HepG2 (cell line): ENCODE measurements around the gene SVOP. TPM values are rescaled to one million over a fixed set of nuclear protein-coding genes. Genes with fewer than 3 reads are reported as not detected.
A peak's percentile ranks its signal among the peaks of the same experiment; 100 is the strongest.

Experiments
- ATAC-seq: fragments of 200-7000 bp; cut with Tn5 transposase; 3 replicates; pipeline ENCODE4 v1.9.1; 2020; ENCODE audit warnings: mild to moderate bottlenecking, moderate library complexity
- BruUV-seq: library from RNA; stranded (reverse); fragments of 400-500 nt; replicated peaks from 2 replicates; lab custom pipeline; 2021; lab: Mats Ljungman, UMichigan
- CTCF ChIA-PET: fragments of 300-600 bp; formaldehyde crosslinking; extraction: SDS; loops from one replicate; lab custom pipeline; 2021; ENCODE audit warnings: low total read pairs, inconsistent platforms, low intra/inter-chr PET ratio; lab: Yijun Ruan, JAX
- POLR2A ChIA-PET: fragments of 350-600 bp; sonication (Branson Sonifier 250); formaldehyde crosslinking; loops from one replicate; lab custom pipeline; 2020; ENCODE audit warnings: antibody characterized with exemption, inconsistent platforms; lab: Yijun Ruan, JAX
- DNase-seq: peaks from one replicate; pipeline ENCODE4 v3.0.0-alpha.2; 2015; ENCODE audit warnings: low spot score
- FAIRE-seq: peaks from 3 replicates; lab custom pipeline; 2011; peaks lifted over from hg19 to GRCh38; lab: Jason Lieb, UNC
- H2AFZ ChIP-seq: one replicate; pipeline ENCODE4 v1.6.1; 2011; ENCODE audit warnings: low read length, inconsistent platforms
- H3K27ac ChIP-seq: fragments of 300-600 bp; 3 replicates; pipeline ENCODE4 v1.8.0; 2011; ENCODE audit warnings: mixed run types, mild to moderate bottlenecking, mixed read lengths, low read length, inconsistent platforms; ENCODE audit not compliant: insufficient read depth; ENCODE audit errors: extremely low read length
- H3K27me3 ChIP-seq, 2 experiments: fragments of 200-600 bp in 1 of 2; 2 replicates in 1 of 2; 3 replicates in 1 of 2; pipeline versions ENCODE4 v1.6.0 to v1.8.0; 2011; ENCODE audit warnings: low read length in 2 of 2, mild to moderate bottlenecking in 2 of 2, moderate library complexity in 2 of 2, inconsistent platforms in 1 of 2; ENCODE audit not compliant: insufficient read depth in 2 of 2, control insufficient read depth in 1 of 2
- H3K36me3 ChIP-seq, 2 experiments: fragments of 200-600 bp in 1 of 2; replicated peaks in 1 of 2; 2 replicates in 1 of 2; 3 replicates in 1 of 2; pipeline versions ENCODE4 v1.5.1 to v1.8.0; 2011; ENCODE audit warnings: low read length in 2 of 2, inconsistent platforms in 1 of 2; ENCODE audit not compliant: insufficient read depth in 2 of 2, control insufficient read depth in 1 of 2
- H3K4me1 ChIP-seq: 2 replicates; pipeline ENCODE4 v1.5.1; 2012; ENCODE audit warnings: low read length, inconsistent platforms; ENCODE audit not compliant: insufficient read depth
- H3K4me2 ChIP-seq: 2 replicates; pipeline ENCODE4 v1.6.0; 2011; ENCODE audit warnings: low read depth, low read length, inconsistent platforms
- H3K4me3 ChIP-seq, 3 experiments: fragments of 200-600 bp in 1 of 3; sonication (generic), shearing (Covaris generic) in 1 of 3; replicated peaks in 1 of 3; 2 replicates each; pipeline ENCODE4 v1.5.1; 2011 to 2016; ENCODE audit warnings: low read length in 3 of 3, inconsistent platforms in 2 of 3, low read depth in 2 of 3, mild to moderate bottlenecking in 2 of 3, control low read depth in 1 of 3, mixed read lengths in 1 of 3; ENCODE audit not compliant: insufficient read depth in 1 of 3
- H3K79me2 ChIP-seq: one replicate; pipeline ENCODE4 v1.6.1; 2011; ENCODE audit warnings: low read length, inconsistent platforms; ENCODE audit not compliant: insufficient read depth
- H3K9ac ChIP-seq: 2 replicates; pipeline ENCODE4 v1.6.0; 2011; ENCODE audit warnings: mild to moderate bottlenecking, low read depth, low read length, inconsistent platforms; ENCODE audit not compliant: insufficient read depth
- H3K9me3 ChIP-seq: 2 replicates; pipeline ENCODE4 v1.5.1; 2012; ENCODE audit warnings: mild to moderate bottlenecking, low read length
- H4K20me1 ChIP-seq: 2 replicates; pipeline ENCODE4 v1.6.0; 2011; ENCODE audit warnings: inconsistent platforms, mild to moderate bottlenecking, low read length, moderate library complexity; ENCODE audit not compliant: insufficient read depth
- E2F5 ChIP-seq: sonication (generic); formaldehyde crosslinking; conservative IDR thresholded peaks from 2 replicates; pipeline ENCODE4 v1.4.0; 2020; ENCODE audit warnings: missing genetic modification reagents
- FOSL1 ChIP-seq: sonication (generic); formaldehyde crosslinking; IDR thresholded peaks from 2 replicates; pipeline ENCODE4 v1.9.0; 2021; ENCODE audit warnings: missing genetic modification reagents, borderline replicate concordance
- FOXA3 ChIP-seq: IDR thresholded peaks from 2 replicates; pipeline ENCODE4 v1.6.1; 2016; ENCODE audit warnings: missing genetic modification reagents, missing compliant biosample characterization
- IRF2 ChIP-seq: IDR thresholded peaks from 2 replicates; pipeline ENCODE4 v1.6.1; 2018; ENCODE audit warnings: missing genetic modification reagents, missing compliant biosample characterization
- JDP2 ChIP-seq: sonication (generic); formaldehyde crosslinking; IDR thresholded peaks from 2 replicates; pipeline ENCODE4 v1.8.1; 2022; ENCODE audit warnings: missing genetic modification reagents, borderline replicate concordance
- KAT7 ChIP-seq: IDR thresholded peaks from 2 replicates; pipeline ENCODE4 v1.6.1; 2018; ENCODE audit warnings: borderline replicate concordance, missing compliant biosample characterization
- KLF9 ChIP-seq: IDR thresholded peaks from 2 replicates; pipeline ENCODE4 v1.6.1; 2016; ENCODE audit warnings: low read depth
- LRRFIP1 ChIP-seq: sonication (generic); formaldehyde crosslinking; conservative IDR thresholded peaks from 2 replicates; pipeline ENCODE4 v1.4.0; 2020; ENCODE audit warnings: missing genetic modification reagents
- ONECUT2 ChIP-seq: sonication (generic); formaldehyde crosslinking; IDR thresholded peaks from 2 replicates; pipeline ENCODE4 v1.4.0; 2020; ENCODE audit warnings: missing genetic modification reagents
- PCBP1 ChIP-seq: fragments of 200-400 bp; formaldehyde crosslinking; IDR thresholded peaks from 2 replicates; pipeline ENCODE4 v1.6.1; 2017; ENCODE audit warnings: mild to moderate bottlenecking, low read depth, low read length, borderline replicate concordance
- POLR2AphosphoS2 ChIP-seq: IDR thresholded peaks from 2 replicates; pipeline ENCODE4 v1.6.1; 2011; ENCODE audit warnings: low read depth, low read length, improper control_type of control experiment
- REL ChIP-seq: sonication (generic); formaldehyde crosslinking; conservative IDR thresholded peaks from 2 replicates; pipeline ENCODE4 v1.8.0; 2022; ENCODE audit warnings: mild to moderate bottlenecking, missing genetic modification reagents, moderate library complexity
- ZBTB49 ChIP-seq: sonication (generic); formaldehyde crosslinking; IDR thresholded peaks from 2 replicates; pipeline ENCODE4 v1.4.0; 2020; ENCODE audit warnings: missing genetic modification reagents, borderline replicate concordance
- ZEB1 ChIP-seq: IDR thresholded peaks from 2 replicates; pipeline ENCODE4 v1.6.1; 2012; ENCODE audit warnings: mild to moderate bottlenecking, low read depth, inconsistent platforms; ENCODE audit not compliant: insufficient replicate concordance
- ZKSCAN8 ChIP-seq: IDR thresholded peaks from 2 replicates; pipeline ENCODE4 v1.6.1; 2016; ENCODE audit warnings: borderline replicate concordance, missing genetic modification reagents, missing compliant biosample characterization
- ZNF160 ChIP-seq: sonication (generic); formaldehyde crosslinking; IDR thresholded peaks from 2 replicates; pipeline ENCODE4 v1.8.0; 2022; ENCODE audit warnings: mild to moderate bottlenecking, inconsistent platforms, missing genetic modification reagents
- ZNF552 ChIP-seq: sonication (generic); formaldehyde crosslinking; IDR thresholded peaks from 2 replicates; pipeline ENCODE4 v1.9.0; 2022; ENCODE audit warnings: missing genetic modification reagents, mild to moderate bottlenecking, borderline replicate concordance
- ZNF567 ChIP-seq: sonication (generic); formaldehyde crosslinking; IDR thresholded peaks from 2 replicates; pipeline ENCODE4 v1.8.1; 2023; ENCODE audit warnings: mild to moderate bottlenecking, missing genetic modification reagents, borderline replicate concordance
- WGBS: methylation state at CpG from one replicate; pipeline ENCODE4 v1.1.6; 2017; ENCODE audit warnings: low lambda C conversion rate; 5-methylcytosine and 5-hydroxymethylcytosine counted together
- in situ Hi-C: cut with HindIII; loops from 2 replicates; pipeline ENCODE4 v1.10.0; 2017; ENCODE audit warnings: low pct_unique_long_range_greater_than_20kb; ENCODE audit not compliant: extremely low pct_ligation_motif_present
- intact Hi-C: fragments of 100-400 bp; cut with micrococcal nuclease; formaldehyde crosslinking; loops from one replicate; pipeline ENCODE4 v1.10.0; 2022; ENCODE audit not compliant: unreplicated experiment
- polyA plus RNA-seq, 8 experiments: library from polyadenylated mRNA; depleted of rRNA in 3 of 8; stranded (reverse) in 7 of 8; unstranded in 1 of 8; fragments of >200 nt; fragmentation: Illumina TruSeq in 4 of 8; extraction: Trizol in 4 of 8; gene quantifications; 2 replicates each; pipeline versions ENCODE4 v1.2.1 to v1.2.3, GENCODE V29; 2011 to 2016; ENCODE audit warnings: low read depth in 4 of 8, missing spikeins in 1 of 8, mixed read lengths in 1 of 8; ENCODE audit not compliant: insufficient read depth in 1 of 8
- total RNA-seq, 5 experiments: library from RNA; depleted of rRNA; stranded (reverse); fragments of >200 nt; fragmentation: Illumina TruSeq; extraction: Trizol; gene quantifications; 2 replicates each; pipeline ENCODE4 v1.2.3, GENCODE V29; 2016; ENCODE audit warnings: low read depth in 1 of 5

SVOP gene
- total and polyA plus RNA-seq, 2 of the 13 experiments (the other 11 are each of a cell fraction or from before 2014, with no cell fraction given), result not detected

- POLR2A ChIA-PET, result no interaction called here
- H3K4me3 ChIP-seq, result peak overlapping the region in 1 of 3 experiments; percentile 47; a peak in 1 of 6 replicates
- no peak for TF ChIP-seq REL
- no peak for TF ChIP-seq JDP2 (CRISPR knock-in tag)
- no peak for TF ChIP-seq ZKSCAN8 (CRISPR knock-in tag)
- TF ChIP-seq ZNF552 (CRISPR knock-in tag), result no peak
- no peak for TF ChIP-seq FOSL1
- TF ChIP-seq ZBTB49, result no peak
- no peak for TF ChIP-seq ZNF160 (CRISPR knock-in tag)
- no peak for TF ChIP-seq KAT7 (CRISPR knock-in tag)
- no peak for TF ChIP-seq PCBP1
- peak; percentile 35 for TF ChIP-seq ZEB1
- no peak for TF ChIP-seq POLR2AphosphoS2
- TF ChIP-seq FOXA3 (CRISPR knock-in tag), result peak; percentile 42; the same call in 1 of the 2 replicates
- TF ChIP-seq ONECUT2 (CRISPR knock-in tag), result peak; percentile 78
- 0 out of 2 replicates have a peak, but pooled peaks have one; percentile 47 for TF ChIP-seq IRF2 (CRISPR knock-in tag)
- no peak for TF ChIP-seq LRRFIP1 (CRISPR knock-in tag)
- no peak for TF ChIP-seq E2F5 (CRISPR knock-in tag)
- no peak for TF ChIP-seq ZNF567 (CRISPR knock-in tag)
- no peak for TF ChIP-seq KLF9 (CRISPR knock-in tag)
Observed at GRCh38 chr12:108950991-108951739, 69.7 kb downstream of the SVOP start.

More at GRCh38 chr12:108950991-108951739, 69.7 kb downstream of the SVOP start:
- Histone ChIP-seq H3K4me2 (peak overlapping the region; percentile 84), H3K79me2 (no peaks in the 10 kb centered on the region), H3K27me3 (no peaks in the 10 kb centered on the region; a peak in 1 of 5 replicates), H3K9ac (peak overlapping the region; percentile 35; the same call in 1 of the 2 replicates), H3K4me1 (peaks cover 20% of the 10 kb centered on the region), H4K20me1 (no peaks in the 10 kb centered on the region), H2AFZ (peak overlapping the region; percentile 98), H3K36me3 (no peaks in the 10 kb centered on the region), H3K27ac (no peak overlapping the region), H3K9me3 (peaks cover 8% of the 10 kb centered on the region; the same call in 1 of the 2 replicates)
- CTCF ChIA-PET, result interaction anchor here (0.7 to 1.4 kb wide), 3 partner anchors 66 to 286 kb away, joined by 3 to 16 read pairs (median 10); partner anchors contain the start of gene ALKBH2
- FAIRE-seq (peak; percentile 82), DNase-seq (peak; percentile 60), ATAC-seq (peak; percentile 85)
- BruUV-seq, result no TSS peak
- in situ Hi-C loops (loop anchor here (5.0 kb wide), 1 partner anchor 141 kb away; the partner anchor contains the start of gene ALKBH2), intact Hi-C loops (loop anchor here (1.0 to 10.0 kb wide), 6 partner anchors 67 to 388 kb away; partner anchors contain the start of genes ALKBH2 and ISCU)
- 28% methylated on average over 11 of the region's 12 CpGs for WGBS
